HG02852 (cell line): ENCODE data around the gene IGSF8.
"Not testable (repeated sequence)": the region's sequence is repeated elsewhere in the genome, so short reads cannot be mapped to it uniquely, and the experiment has no call there.

Source experiments
- ATAC-seq: cut with Tn5 transposase; IDR thresholded peaks from one replicate; pipeline ENCODE4 v1.9.1; 2021; ENCODE audit warnings: mild to moderate bottlenecking, moderate library complexity; ENCODE audit not compliant: unreplicated experiment

IGSF8 gene

GRCh38 chr1:160069460-160070231 is 28.8 kb downstream of the IGSF8 start, which contains the start of gene KCNJ10:
Gene KCNJ10, minus strand, starts transcription at chr1:160070160. Its CDS starts 27,628 bp downstream, at chr1:160042532.
- ATAC-seq: no peak

- no peak for ATAC-seq
Measured at GRCh38 chr1:160068225-160068624, 30.2 kb downstream of the IGSF8 start.

- no peak for ATAC-seq
Measured at GRCh38 chr1:160066829-160067745, 31.3 kb downstream of the IGSF8 start.

GRCh38 chr1:160064746-160065145 is 33.7 kb downstream of the IGSF8 start:
- no peak for ATAC-seq

GRCh38 chr1:160064164-160064563 is 34.3 kb downstream of the IGSF8 start:
- ATAC-seq: no peak

GRCh38 chr1:160063176-160063575 is 35.2 kb downstream of the IGSF8 start:
- no peak for ATAC-seq

GRCh38 chr1:160062230-160062532 is 36.2 kb downstream of the IGSF8 start:
- no peak for ATAC-seq

GRCh38 chr1:160061369-160062229 is 36.8 kb downstream of the IGSF8 start:
- ATAC-seq: no peak

- ATAC-seq: no peak
Measured at GRCh38 chr1:160058087-160058486, 40.3 kb downstream of the IGSF8 start.

- ATAC-seq: no peak
Measured at GRCh38 chr1:160056648-160057169, 41.7 kb downstream of the IGSF8 start.

GRCh38 chr1:160053548-160054365 is 44.7 kb downstream of the IGSF8 start:
- ATAC-seq: no peak

GRCh38 chr1:160052936-160053335 is 45.5 kb downstream of the IGSF8 start:
- ATAC-seq: no peak

GRCh38 chr1:160050619-160051018 is 47.8 kb downstream of the IGSF8 start:
- no peak for ATAC-seq

GRCh38 chr1:160050182-160050581 is 48.2 kb downstream of the IGSF8 start:
- not testable (repeated sequence) for ATAC-seq

GRCh38 chr1:160049101-160049500 is 49.3 kb downstream of the IGSF8 start:
- no peak for ATAC-seq

- no peak for ATAC-seq
Measured at GRCh38 chr1:160048335-160048734, 50.1 kb downstream of the IGSF8 start.

GRCh38 chr1:160047111-160047991 is 51.1 kb downstream of the IGSF8 start:
- ATAC-seq: peak; percentile 28

GRCh38 chr1:160046494-160047110 is 51.8 kb downstream of the IGSF8 start:
- peak; percentile 57 for ATAC-seq
